DOHH2 (cell line): ENCODE results near the gene METTL21C.

Experiments used
- EZH2phosphoT487 ChIP-seq: fragments of 200-600 bp; sonication (generic); IDR thresholded peaks from 2 replicates; pipeline ENCODE4 v1.6.1; 2017; ENCODE audit warnings: borderline replicate concordance, mild to moderate bottlenecking, antibody characterized with exemption, low read length, moderate library complexity, mixed read lengths
- TF ChIP-seq, protein P1 (sequence below): fragments of 200-600 bp; sonication (generic); IDR thresholded peaks from one replicate; pipeline ENCODE4 v1.5.1; 2014; ENCODE audit warnings: antibody characterized with exemption, mild to moderate bottlenecking, low read depth, low read length; ENCODE audit not compliant: poor library complexity, severe bottlenecking

GRCh38 chr13:102643656-102644055 is 51.2 kb downstream of the METTL21C start:
- TF ChIP-seq, protein P1, sequence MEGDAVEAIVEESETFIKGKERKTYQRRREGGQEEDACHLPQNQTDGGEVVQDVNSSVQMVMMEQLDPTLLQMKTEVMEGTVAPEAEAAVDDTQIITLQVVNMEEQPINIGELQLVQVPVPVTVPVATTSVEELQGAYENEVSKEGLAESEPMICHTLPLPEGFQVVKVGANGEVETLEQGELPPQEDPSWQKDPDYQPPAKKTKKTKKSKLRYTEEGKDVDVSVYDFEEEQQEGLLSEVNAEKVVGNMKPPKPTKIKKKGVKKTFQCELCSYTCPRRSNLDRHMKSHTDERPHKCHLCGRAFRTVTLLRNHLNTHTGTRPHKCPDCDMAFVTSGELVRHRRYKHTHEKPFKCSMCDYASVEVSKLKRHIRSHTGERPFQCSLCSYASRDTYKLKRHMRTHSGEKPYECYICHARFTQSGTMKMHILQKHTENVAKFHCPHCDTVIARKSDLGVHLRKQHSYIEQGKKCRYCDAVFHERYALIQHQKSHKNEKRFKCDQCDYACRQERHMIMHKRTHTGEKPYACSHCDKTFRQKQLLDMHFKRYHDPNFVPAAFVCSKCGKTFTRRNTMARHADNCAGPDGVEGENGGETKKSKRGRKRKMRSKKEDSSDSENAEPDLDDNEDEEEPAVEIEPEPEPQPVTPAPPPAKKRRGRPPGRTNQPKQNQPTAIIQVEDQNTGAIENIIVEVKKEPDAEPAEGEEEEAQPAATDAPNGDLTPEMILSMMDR: no peak
- TF ChIP-seq EZH2phosphoT487: no peak
